HEK293 (cell line): ENCODE results near the gene STEEP1.

Experiments
- GLI4 ChIP-seq: fragments of 450-650 bp; formaldehyde crosslinking; IDR thresholded peaks from 2 replicates; pipeline ENCODE4 v1.5.1; 2016; ENCODE audit warnings: missing biosample characterization, missing genetic modification characterization
- ZBTB26 ChIP-seq: fragments of 450-650 bp; formaldehyde crosslinking; optimal IDR thresholded peaks from 2 replicates; pipeline ENCODE3; 2016; ENCODE audit warnings: missing biosample characterization, mild to moderate bottlenecking, missing genetic modification characterization
- ZFP41 ChIP-seq: fragments of 450-650 bp; formaldehyde crosslinking; IDR thresholded peaks from 2 replicates; pipeline ENCODE4 v1.5.1; 2016; ENCODE audit warnings: missing biosample characterization, missing genetic modification characterization, borderline replicate concordance
- ZNF138 ChIP-seq: fragments of 450-650 bp; formaldehyde crosslinking; IDR thresholded peaks from 2 replicates; pipeline ENCODE4 v1.5.1; 2016; ENCODE audit warnings: missing biosample characterization, missing genetic modification characterization, borderline replicate concordance
- ZNF146 ChIP-seq: fragments of 450-650 bp; formaldehyde crosslinking; IDR thresholded peaks from 2 replicates; pipeline ENCODE4 v1.5.1; 2016; ENCODE audit warnings: missing biosample characterization, missing genetic modification characterization
- TF ChIP-seq, protein P1 (sequence below): fragments of 450-650 bp; formaldehyde crosslinking; IDR thresholded peaks from 2 replicates; pipeline ENCODE4 v1.5.1; 2016; ENCODE audit warnings: missing biosample characterization, missing genetic modification characterization

- TF ChIP-seq GLI4 (tag by site-specific recombination) (no peak), ZFP41 (no peak), ZNF146 (tag by site-specific recombination) (no peak), ZNF138 (tag by site-specific recombination) (no peak), ZBTB26 (no peak)
- TF ChIP-seq, protein P1, sequence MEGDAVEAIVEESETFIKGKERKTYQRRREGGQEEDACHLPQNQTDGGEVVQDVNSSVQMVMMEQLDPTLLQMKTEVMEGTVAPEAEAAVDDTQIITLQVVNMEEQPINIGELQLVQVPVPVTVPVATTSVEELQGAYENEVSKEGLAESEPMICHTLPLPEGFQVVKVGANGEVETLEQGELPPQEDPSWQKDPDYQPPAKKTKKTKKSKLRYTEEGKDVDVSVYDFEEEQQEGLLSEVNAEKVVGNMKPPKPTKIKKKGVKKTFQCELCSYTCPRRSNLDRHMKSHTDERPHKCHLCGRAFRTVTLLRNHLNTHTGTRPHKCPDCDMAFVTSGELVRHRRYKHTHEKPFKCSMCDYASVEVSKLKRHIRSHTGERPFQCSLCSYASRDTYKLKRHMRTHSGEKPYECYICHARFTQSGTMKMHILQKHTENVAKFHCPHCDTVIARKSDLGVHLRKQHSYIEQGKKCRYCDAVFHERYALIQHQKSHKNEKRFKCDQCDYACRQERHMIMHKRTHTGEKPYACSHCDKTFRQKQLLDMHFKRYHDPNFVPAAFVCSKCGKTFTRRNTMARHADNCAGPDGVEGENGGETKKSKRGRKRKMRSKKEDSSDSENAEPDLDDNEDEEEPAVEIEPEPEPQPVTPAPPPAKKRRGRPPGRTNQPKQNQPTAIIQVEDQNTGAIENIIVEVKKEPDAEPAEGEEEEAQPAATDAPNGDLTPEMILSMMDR (tag by site-specific recombination): no peak
Observed at GRCh38 chrX:119537487-119537886, 27.7 kb downstream of the STEEP1 start.
